Right lobe of liver (tissue), 6 donors: ENCODE measurements around the gene GPS1. TPM values are rescaled to one million over a fixed set of nuclear protein-coding genes. Genes with fewer than 3 reads are reported as not detected.

Experiments used
- ATAC-seq, 4 donors: fragments of 200-7000 bp; cut with Tn5 transposase; one replicate each; pipeline ENCODE4 v1.9.1; 2020; ENCODE audit warnings: mild to moderate bottlenecking in 4 of 4, moderate library complexity in 4 of 4
- DNase-seq, 3 donors: peaks; one replicate each; pipeline ENCODE4 v3.0.0-alpha.2; 2020
- H3K27ac ChIP-seq, 3 donors: fragments of 200-600 bp; one replicate each; pipeline ENCODE4 v1.8.0; 2022
- H3K27me3 ChIP-seq, 2 donors: fragments of 200-600 bp; one replicate each; pipeline ENCODE4 v1.8.0; 2022
- H3K36me3 ChIP-seq, 4 donors: fragments of 200-600 bp; sonication (generic) in 1 of 4; one replicate each; pipeline versions ENCODE4 v1.5.1 to v1.8.0; 2017 to 2022; ENCODE audit warnings: control low read depth in 1 of 4
- H3K4me1 ChIP-seq, 4 donors: fragments of 200-600 bp; sonication (generic) in 1 of 4; one replicate each; pipeline versions ENCODE4 v1.5.1 to v1.8.0; 2017 to 2022; ENCODE audit warnings: control low read depth in 1 of 4
- H3K4me3 ChIP-seq, 3 donors: fragments of 200-600 bp; one replicate each; pipeline ENCODE4 v1.8.0; 2022
- H3K9me3 ChIP-seq, 4 donors: fragments of 200-600 bp; sonication (generic) in 1 of 4; one replicate each; pipeline versions ENCODE4 v1.5.1 to v1.8.0; 2017 to 2022; ENCODE audit warnings: control low read depth in 1 of 4
- CTCF ChIP-seq, 4 donors: fragments of 200-600 bp in 3 of 4; fragments of 450-650 bp in 1 of 4; IDR thresholded peaks; one replicate each; pipeline versions ENCODE4 v1.5.1 to v1.8.0; 2016 to 2022; ENCODE audit warnings: antibody characterized with exemption in 4 of 4, mild to moderate bottlenecking in 2 of 4
- POLR2A ChIP-seq: fragments of 450-650 bp; IDR thresholded peaks from one replicate; pipeline ENCODE4 v1.6.1; 2017; ENCODE audit warnings: antibody characterized with exemption, mild to moderate bottlenecking
- WGBS: methylation state at CpG from one replicate; pipeline ENCODE4 v1.1.6; 2018; ENCODE audit warnings: low coverage, low lambda C conversion rate; ENCODE audit not compliant: insufficient coverage; ENCODE audit errors: missing lambda C conversion rate; 5-methylcytosine and 5-hydroxymethylcytosine counted together
- intact Hi-C, 2 donors: fragments of 100-400 bp; cut with DNase I; formaldehyde crosslinking; loops; one replicate each; pipeline versions ENCODE4 v1.11.2 to v1.14.1; 2022
- total RNA-seq, 6 experiments: library from RNA; depleted of rRNA in 2 of 6; stranded (reverse); fragments of >200 nt in 2 of 6; fragmentation: NEBNext Ultra II Directional in 3 of 6; extraction: Animal tissue kit (Norgen Biotek cat#: 25700) in 3 of 6; gene quantifications; one replicate each; pipeline versions ENCODE4 v1.1.0 to v1.2.4, GENCODE V29; 2016 to 2023
- donor health status: DM: no; HTN: yes; CAD: no.
- donor health status: DM: no; HTN: no; CAD: no.
- donor health status: DM: no; HTN: no; CAD: no.
- donor health status: DM: no; HTN: yes; CAD: no.
- donor health status: DM: no; HTN: yes; CAD: no.

The GPS1 gene
- total RNA-seq, 6 experiments from 2014 or later = 46.5 to 93.5 (median 62.1) TPM

- peaks cover 0 to 31% (median 12%) of the 10 kb centered on the region in 4 donors for H3K4me1 ChIP-seq
- ATAC-seq = peak; percentile 6 to 47 (median 24)
Observed at GRCh38 chr17:82031885-82032627, 19.6 kb upstream of the GPS1 start.

GRCh38 chr17:82033359-82034085 is 18.2 kb upstream of the GPS1 start:
- Histone ChIP-seq H3K36me3 (peaks cover 0 to 16% (median 0%) of the 10 kb centered on the region in 4 donors), H3K4me3 (no peak overlapping the region), H3K4me1 (peaks cover 0 to 36% (median 13%) of the 10 kb centered on the region in 4 donors), H3K9me3 (no peaks in the 10 kb centered on the region), H3K27me3 (no peaks in the 10 kb centered on the region), H3K27ac (peak overlapping the region in 1 of 3 donors; percentile 51)
- TF ChIP-seq POLR2A (no peak), CTCF (IDR thresholded peaks at IDR 0.05) (no peak)
- WGBS = 20% methylated on average over 1 of the region's 38 CpGs
- ATAC-seq (no peak), DNase-seq (no peak)
- intact Hi-C loops = loop anchor here (5.0 to 10.0 kb wide), 3 partner anchors 51 to 124 kb away; partner anchors contain the start of gene FASN (in 1 of the 2)

More at GRCh38 chr17:82031885-82032627, 19.6 kb upstream of the GPS1 start:
- peaks cover 0 to 16% (median 0%) of the 10 kb centered on the region in 4 donors for H3K36me3 ChIP-seq
- WGBS = no CpG with 5 or more reads among the region's 59 CpGs
- H3K27ac ChIP-seq = no peak overlapping the region
- intact Hi-C loops = loop anchor here (2.0 to 10.0 kb wide), 4 partner anchors 53 to 125 kb away; partner anchors contain the start of gene FASN (in 1 of the 2)
- TF ChIP-seq POLR2A = no peak
- TF ChIP-seq CTCF (IDR thresholded peaks at IDR 0.05) = no peak
- no peaks in the 10 kb centered on the region for H3K9me3 ChIP-seq
- peak in 1 of 3 donors; percentile 76 for DNase-seq
- no peaks in the 10 kb centered on the region for H3K27me3 ChIP-seq
- peak overlapping the region in 2 of 3 donors; percentile 25 to 60 for H3K4me3 ChIP-seq

- H3K27me3 ChIP-seq = no peaks in the 10 kb centered on the region
- no peaks in the 10 kb centered on the region for H3K9me3 ChIP-seq
- peak in 2 of 3 donors; percentile 87 to 89 for DNase-seq
- 24% methylated on average over 12 of the region's 23 CpGs for WGBS
- peak overlapping the region in 1 of 3 donors; percentile 51 for H3K27ac ChIP-seq
- TF ChIP-seq CTCF (IDR thresholded peaks at IDR 0.05) (no peak), POLR2A (no peak)
- ATAC-seq = peak in 2 of 4 donors; percentile 1 to 14
- peaks cover 0 to 46% (median 18%) of the 10 kb centered on the region in 4 donors for H3K4me1 ChIP-seq
- intact Hi-C loops = loop anchor here (5.0 to 10.0 kb wide), 3 partner anchors 50 to 123 kb away; partner anchors contain the start of gene FASN (in 1 of the 2)
- peaks cover 0 to 16% (median 0%) of the 10 kb centered on the region in 4 donors for H3K36me3 ChIP-seq
- no peak overlapping the region for H3K4me3 ChIP-seq
Observed at GRCh38 chr17:82034371-82035011, 17.2 kb upstream of the GPS1 start.

- Histone ChIP-seq H3K4me3 (peak overlapping the region in 1 of 3 donors; percentile 81), H3K36me3 (peaks cover 0 to 16% (median 0%) of the 10 kb centered on the region in 4 donors), H3K9me3 (no peaks in the 10 kb centered on the region), H3K27ac (peak overlapping the region in 1 of 3 donors; percentile 89), H3K4me1 (peaks cover 0 to 44% (median 15%) of the 10 kb centered on the region in 4 donors), H3K27me3 (no peaks in the 10 kb centered on the region)
- DNase-seq (no peak), ATAC-seq (no peak)
- 37% methylated on average over 7 of the region's 8 CpGs for WGBS
- TF ChIP-seq CTCF (IDR thresholded peaks at IDR 0.05) = no peak
- TF ChIP-seq POLR2A = no peak
- intact Hi-C loops = loop anchor here (10.0 kb wide), 2 partner anchors 49 to 59 kb away; partner anchors contain the start of gene FASN (in 1 of the 2)
Observed at GRCh38 chr17:82035488-82035887, 16.2 kb upstream of the GPS1 start.
